ENCODE data around the gene OCA2. TPM values are rescaled to one million over a fixed set of nuclear protein-coding genes. Genes with fewer than 3 reads are reported as not detected.

The OCA2 gene
- total RNA-seq, 6 donors from 2014 or later: 0.83 to 6.0 (median 2.0) TPM

GRCh38 chr15:28133281-28133680 lies 34.2 kb upstream of the OCA2 start:
- no peak for DNase-seq
- Histone ChIP-seq H3K4me1 (peaks cover 0 to 4% (median 0%) of the 10 kb centered on the region in 4 donors), H3K9me3 (no peaks in the 10 kb centered on the region)

GRCh38 chr15:28132524-28133275 lies 33.6 kb upstream of the OCA2 start:
- DNase-seq (peak in 1 of 2 donors; percentile 74), ATAC-seq (ENCODE audit: low FRiP score in 2 of 2) (no peak)
- WGBS, 2 donors: 84 to 88% methylated on average over 21 of the region's 21 CpGs
- Histone ChIP-seq H3K9me3 (no peaks in the 10 kb centered on the region), H3K4me3 (no peak overlapping the region), H3K36me3 (peaks cover 3 to 62% (median 35%) of the 10 kb centered on the region in 4 donors), H3K4me1 (peaks cover 0 to 4% (median 0%) of the 10 kb centered on the region in 4 donors), H3K27ac (no peak overlapping the region), H3K27me3 (no peaks in the 10 kb centered on the region)
- TF ChIP-seq POLR2AphosphoS5 (IDR thresholded peaks at IDR 0.05) (no peak), CTCF (IDR thresholded peaks at IDR 0.05) (no peak), EP300 (IDR thresholded peaks at IDR 0.05) (no peak), POLR2A (IDR thresholded peaks at IDR 0.05) (no peak)

More at GRCh38 chr15:28133281-28133680, 34.2 kb upstream of the OCA2 start:
- Histone ChIP-seq H3K36me3 (peaks cover 3 to 62% (median 35%) of the 10 kb centered on the region in 4 donors), H3K4me3 (no peak overlapping the region), H3K27ac (no peak overlapping the region), H3K27me3 (no peaks in the 10 kb centered on the region)
- no peak for ATAC-seq (ENCODE audit: low FRiP score in 2 of 2)
- no peak for TF ChIP-seq EP300 (IDR thresholded peaks at IDR 0.05)
- no peak for TF ChIP-seq CTCF (IDR thresholded peaks at IDR 0.05)
- no peak for TF ChIP-seq POLR2A (IDR thresholded peaks at IDR 0.05)
- TF ChIP-seq POLR2AphosphoS5 (IDR thresholded peaks at IDR 0.05): no peak

- H3K27ac ChIP-seq: no peak overlapping the region
- no peaks in the 10 kb centered on the region for H3K9me3 ChIP-seq
- WGBS, 2 donors: 84 to 89% methylated on average over 11 to 12 of the region's 13 CpGs
- peak in 1 of 2 donors; percentile 42 for DNase-seq
- peaks cover 0 to 4% (median 0%) of the 10 kb centered on the region in 4 donors for H3K4me1 ChIP-seq
- H3K36me3 ChIP-seq: peaks cover 3 to 70% (median 38%) of the 10 kb centered on the region in 4 donors
- TF ChIP-seq POLR2AphosphoS5 (IDR thresholded peaks at IDR 0.05) (no peak), CTCF (IDR thresholded peaks at IDR 0.05) (no peak), EP300 (IDR thresholded peaks at IDR 0.05) (no peak), POLR2A (IDR thresholded peaks at IDR 0.05) (no peak)
- no peaks in the 10 kb centered on the region for H3K27me3 ChIP-seq
- no peak for ATAC-seq (ENCODE audit: low FRiP score in 2 of 2)
- no peak overlapping the region for H3K4me3 ChIP-seq
These were observed 32.8 kb upstream of the OCA2 start for GRCh38 chr15:28131946-28132345.

GRCh38 chr15:28131400-28131799 lies 32.3 kb upstream of the OCA2 start:
- 95 to 100% methylated on average over 5 to 13 of the region's 13 CpGs for WGBS, 2 donors
- peak in 1 of 2 donors; percentile 43 for DNase-seq
- no peak for TF ChIP-seq POLR2A (IDR thresholded peaks at IDR 0.05)
- TF ChIP-seq CTCF (IDR thresholded peaks at IDR 0.05): no peak
- TF ChIP-seq EP300 (IDR thresholded peaks at IDR 0.05): no peak
- no peak for TF ChIP-seq POLR2AphosphoS5 (IDR thresholded peaks at IDR 0.05)
- H3K4me1 ChIP-seq: peaks cover 0 to 4% (median 0%) of the 10 kb centered on the region in 4 donors
- no peak overlapping the region for H3K27ac ChIP-seq
- no peaks in the 10 kb centered on the region for H3K9me3 ChIP-seq
- H3K4me3 ChIP-seq: no peak overlapping the region
- H3K27me3 ChIP-seq: no peaks in the 10 kb centered on the region
- H3K36me3 ChIP-seq: peaks cover 3 to 72% (median 38%) of the 10 kb centered on the region in 4 donors
- no peak for ATAC-seq (ENCODE audit: low FRiP score in 2 of 2)
